ENCODE data around the gene PXDC1. TPM values are rescaled to one million over a fixed set of nuclear protein-coding genes. Genes with fewer than 3 reads are reported as not detected.

Gene PXDC1, protein sequence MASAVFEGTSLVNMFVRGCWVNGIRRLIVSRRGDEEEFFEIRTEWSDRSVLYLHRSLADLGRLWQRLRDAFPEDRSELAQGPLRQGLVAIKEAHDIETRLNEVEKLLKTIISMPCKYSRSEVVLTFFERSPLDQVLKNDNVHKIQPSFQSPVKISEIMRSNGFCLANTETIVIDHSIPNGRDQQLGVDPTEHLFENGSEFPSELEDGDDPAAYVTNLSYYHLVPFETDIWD
- total RNA-seq, result under 1 TPM in 1 of 2 experiments, not detected in 1; 0.13 TPM

GRCh38 chr6:3751077-3751729 lies at the start of gene PXDC1:
TSS of gene PXDC1 (minus strand) at chr6:3751713. CDS start at chr6:3751531, 182 bp downstream.
- POLR2A ChIA-PET, result no interaction called here

DNA sequence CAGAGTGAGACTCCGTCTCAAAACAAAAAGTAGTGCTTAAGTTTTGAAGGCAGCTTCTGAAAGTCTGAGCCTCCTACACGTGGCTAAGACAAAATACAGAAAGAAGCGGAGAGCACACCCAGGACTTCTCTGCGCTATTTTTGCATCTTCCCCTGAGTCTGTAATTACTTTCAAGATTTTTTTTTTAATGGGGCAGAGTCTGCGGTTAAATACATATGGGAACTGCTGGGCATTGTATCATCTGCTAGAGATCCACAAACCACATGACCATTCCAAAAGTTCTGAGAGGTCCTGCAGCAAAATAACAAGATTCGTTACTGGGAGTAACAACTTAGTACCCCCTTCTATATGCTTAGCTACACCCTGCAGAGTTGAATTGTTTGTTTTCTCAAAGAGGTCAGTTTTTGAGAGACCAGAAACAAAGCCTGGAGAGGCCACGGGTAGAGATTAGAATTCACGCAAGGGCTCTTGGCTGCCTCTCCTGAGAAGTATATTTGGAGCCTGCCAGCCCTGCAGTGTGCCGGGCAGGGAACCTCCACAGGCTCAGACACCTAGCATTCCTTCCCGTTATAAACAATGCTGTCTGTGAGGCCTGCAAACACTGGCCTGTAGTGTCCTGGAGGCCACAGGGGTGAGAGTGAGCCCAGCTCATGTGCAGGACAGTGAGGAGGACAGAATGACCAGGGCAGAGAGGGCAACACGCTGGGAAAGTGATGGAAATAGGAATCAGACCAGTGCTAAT lies 49.5 kb upstream of the PXDC1 start:
- POLR2A ChIA-PET, result no interaction called here
- CTCF ChIA-PET, result no interaction called here

More at GRCh38 chr6:3751077-3751729, at the start of gene PXDC1:
- CTCF ChIA-PET, result no interaction called here

- CTCF ChIA-PET, result no interaction called here
- POLR2A ChIA-PET, result no interaction called here
These were observed 48.2 kb upstream of the PXDC1 start for GRCh38 chr6:3799719-3800118.

GRCh38 chr6:3798055-3798919 lies 46.8 kb upstream of the PXDC1 start:
- POLR2A ChIA-PET, result no interaction called here
- CTCF ChIA-PET, result no interaction called here

DNA sequence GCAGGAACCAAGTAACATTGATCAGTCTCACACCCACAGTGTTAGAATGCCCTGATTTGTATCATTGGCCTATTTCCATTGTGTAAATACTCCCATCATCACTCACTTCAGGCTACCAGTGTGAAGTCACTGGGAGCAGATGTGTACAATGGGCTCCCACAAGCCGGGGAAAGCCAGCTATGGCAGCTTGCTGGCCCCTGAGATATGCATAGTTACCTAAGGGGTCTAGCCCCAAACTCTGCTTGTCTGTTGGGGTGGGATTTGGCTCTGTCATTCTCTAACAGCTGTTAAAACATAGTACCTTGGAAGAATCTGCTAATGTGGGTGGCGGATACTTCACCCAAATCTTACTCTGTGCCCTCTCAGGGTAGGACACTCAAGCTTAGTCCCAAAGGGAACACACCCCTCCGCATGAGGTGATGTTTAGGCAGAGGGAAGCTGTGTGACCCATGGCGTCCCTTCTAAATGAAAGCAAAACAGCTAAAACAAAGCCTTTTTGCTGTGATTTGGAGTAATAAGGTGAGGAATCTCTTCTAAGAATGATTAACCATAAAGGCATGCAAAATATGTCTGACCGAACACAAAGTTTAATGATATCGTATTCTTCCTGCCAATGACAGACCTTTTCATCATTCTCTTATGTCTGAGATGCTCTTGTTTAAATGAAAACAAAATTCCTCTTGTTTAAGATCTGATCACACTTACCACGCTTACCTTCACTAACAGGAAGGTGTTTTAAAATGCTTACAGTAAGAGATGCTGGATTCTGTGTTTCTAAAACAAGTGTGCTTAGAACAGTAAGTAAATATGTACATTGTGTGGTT lies 45.9 kb upstream of the PXDC1 start:
- CTCF ChIA-PET, result no interaction called here
- POLR2A ChIA-PET, result no interaction called here

DNA sequence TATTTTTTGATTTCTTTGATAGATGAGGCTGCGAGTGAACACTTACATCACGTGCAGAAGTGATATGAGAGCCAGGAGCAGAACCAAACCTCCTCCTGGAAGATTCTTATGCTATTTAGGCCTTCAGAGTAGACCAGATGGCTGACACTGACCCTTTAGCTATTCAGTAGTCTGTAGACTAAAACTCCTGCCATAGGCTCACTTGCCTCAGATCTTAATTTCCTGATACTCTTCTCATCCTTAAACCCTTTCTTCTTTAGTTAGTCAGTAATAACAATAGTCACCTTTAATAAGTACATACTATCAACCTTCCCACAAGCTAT lies 45.2 kb upstream of the PXDC1 start:
- POLR2A ChIA-PET, result no interaction called here
- CTCF ChIA-PET, result interaction anchor here (1.4 kb wide), 1 partner anchor 122 kb away, joined by 3 read pairs; no protein-coding TSS in a partner anchor

- CTCF ChIA-PET, result interaction anchor here (0.7 to 1.4 kb wide), 2 partner anchors 48 to 123 kb away, joined by 3 read pairs; no protein-coding TSS in a partner anchor
These were observed 44.6 kb upstream of the PXDC1 start for GRCh38 chr6:3795836-3796718.

GRCh38 chr6:3794092-3794491 lies 42.6 kb upstream of the PXDC1 start:
- POLR2A ChIA-PET, result no interaction called here
- CTCF ChIA-PET, result no interaction called here

More at GRCh38 chr6:3795836-3796718, 44.6 kb upstream of the PXDC1 start:
- POLR2A ChIA-PET, result no interaction called here

DNA sequence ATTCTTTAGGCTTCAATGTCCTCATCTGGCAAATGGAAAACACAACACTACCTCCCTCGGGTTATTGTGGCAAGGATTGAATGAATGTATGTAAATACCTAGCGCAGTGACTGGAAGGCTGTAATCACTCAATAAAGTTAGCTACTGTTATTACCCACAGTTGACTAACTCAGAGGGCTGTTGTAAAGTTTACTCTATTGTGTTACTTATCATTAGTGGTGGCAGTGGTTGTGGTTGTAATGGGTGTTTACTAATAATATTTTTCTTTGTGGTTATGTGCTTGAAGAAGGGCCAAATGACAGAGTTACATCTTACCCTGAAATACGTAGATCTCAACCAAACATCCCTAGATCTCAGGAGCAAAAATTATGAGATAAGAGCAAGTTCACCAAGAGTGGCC lies 42.0 kb upstream of the PXDC1 start:
- ChIA-PET POLR2A (no interaction called here), CTCF (no interaction called here)

DNA sequence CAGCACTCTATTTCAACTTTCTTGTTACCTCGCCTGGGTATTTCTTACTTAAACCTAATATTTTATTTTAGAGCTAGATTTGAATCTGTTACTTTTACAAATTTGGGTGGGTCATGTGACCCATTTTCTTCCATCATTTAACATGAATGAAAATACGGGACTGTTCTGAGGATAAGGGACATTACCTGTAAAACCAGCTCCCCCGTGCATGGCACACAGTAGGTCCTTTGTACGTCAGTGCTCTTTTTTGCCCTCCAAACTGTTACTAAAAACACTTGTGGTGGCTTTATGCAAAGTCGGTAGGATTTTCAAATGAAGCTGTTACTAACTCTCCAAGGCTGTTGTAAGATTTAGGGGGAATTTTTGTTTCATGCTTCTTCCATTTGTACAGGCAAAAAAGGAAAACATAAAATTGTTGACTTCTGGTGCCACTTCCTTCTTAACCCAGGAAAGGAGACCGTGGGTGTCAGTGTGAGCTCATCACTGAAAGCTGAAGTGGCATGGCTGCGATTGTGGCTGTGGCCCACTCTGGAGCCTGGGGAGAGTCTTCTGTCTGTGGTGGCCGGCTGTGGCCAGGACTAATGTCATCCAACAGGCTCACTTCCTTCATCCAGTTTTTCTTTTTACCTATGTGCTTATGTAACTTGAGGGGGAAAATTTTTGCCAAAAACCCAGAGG lies 40.2 kb upstream of the PXDC1 start:
- ChIA-PET CTCF (no interaction called here), POLR2A (no interaction called here)

DNA sequence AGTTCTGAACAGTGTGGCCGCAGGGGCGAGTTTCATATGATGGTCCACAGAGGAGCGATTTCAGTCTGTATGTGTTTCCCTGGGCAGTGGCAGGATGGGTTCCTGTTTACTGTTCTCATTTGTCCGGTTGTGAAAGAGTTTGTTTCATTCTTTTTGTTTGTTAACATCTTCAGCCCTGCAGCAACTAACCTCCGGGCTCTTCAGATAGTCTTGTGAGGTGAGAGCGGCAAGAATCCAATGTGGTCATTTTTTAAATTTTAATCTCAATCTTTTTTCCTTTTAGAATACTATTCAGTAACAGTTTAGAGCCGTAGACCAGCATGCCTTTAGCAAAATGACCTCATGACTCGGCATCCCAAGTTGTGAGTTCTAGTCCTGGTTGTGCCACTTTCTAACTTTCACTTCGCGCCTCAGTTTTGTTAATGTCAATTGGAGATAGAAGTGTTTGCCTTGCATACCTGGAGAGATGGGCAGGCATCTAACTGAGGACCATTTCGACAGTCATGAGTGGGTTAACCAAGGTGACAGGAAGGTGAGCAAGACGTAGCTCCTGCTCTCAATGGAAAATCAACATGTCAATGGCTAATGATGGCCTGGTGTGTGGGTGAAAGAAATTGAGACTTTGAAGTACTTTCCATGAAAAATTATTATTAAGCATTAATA lies 38.5 kb upstream of the PXDC1 start:
- POLR2A ChIA-PET, result no interaction called here
- CTCF ChIA-PET, result no interaction called here

GRCh38 chr6:3789018-3789895 lies 37.7 kb upstream of the PXDC1 start:
- CTCF ChIA-PET, result no interaction called here
- POLR2A ChIA-PET, result no interaction called here

- CTCF ChIA-PET, result no interaction called here
- POLR2A ChIA-PET, result no interaction called here
These were observed 37.0 kb upstream of the PXDC1 start for GRCh38 chr6:3788408-3789017.

DNA sequence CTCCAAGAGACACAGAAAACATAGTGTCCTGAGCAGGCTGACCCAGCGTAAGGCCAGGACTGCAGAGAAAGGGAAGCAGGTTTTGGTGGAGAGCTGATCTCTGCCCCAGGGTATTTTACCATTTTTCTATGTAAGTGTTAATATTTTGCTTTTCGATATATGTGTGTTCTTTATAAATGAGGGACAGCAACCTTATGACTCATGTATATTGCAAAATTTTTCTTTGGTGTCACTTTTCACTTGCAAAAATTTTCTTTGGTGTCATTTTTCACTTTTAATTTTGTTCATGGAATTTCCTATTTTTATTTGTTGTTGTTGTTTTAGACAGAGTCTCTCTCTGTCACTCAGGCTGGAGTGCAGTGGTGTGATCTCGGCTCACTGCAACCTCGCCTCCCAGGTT lies 34.6 kb upstream of the PXDC1 start:
- POLR2A ChIA-PET, result no interaction called here

GRCh38 chr6:3785745-3786098 lies 34.2 kb upstream of the PXDC1 start:
- POLR2A ChIA-PET, result no interaction called here
- CTCF ChIA-PET, result no interaction called here

More for the DNA sequence above, 34.6 kb upstream of the PXDC1 start:
- CTCF ChIA-PET, result no interaction called here

Data from activated CD8-positive, alpha-beta memory T cell treated with anti-CD3 and anti-CD28 coated beads for 36 hours (primary cell).